OCI-LY1 (cell line): ENCODE results near the gene MBD5.

Experiments used
- H2AFZ ChIP-seq: fragments of 200-600 bp; sonication (generic), shearing (Covaris generic); 2 replicates; pipeline ENCODE4 v1.6.0; 2014; ENCODE audit warnings: antibody characterized with exemption, mild to moderate bottlenecking, low read length
- H3F3A ChIP-seq: fragments of 200-600 bp; sonication (generic), shearing (Covaris generic); 2 replicates; pipeline ENCODE4 v1.6.0; 2014; ENCODE audit warnings: mild to moderate bottlenecking, antibody characterized with exemption, low read length, moderate library complexity; ENCODE audit not compliant: insufficient read depth
- H3K27ac ChIP-seq: fragments of 200-600 bp; sonication (generic); 2 replicates; pipeline ENCODE4 v1.5.1; 2014; ENCODE audit warnings: low read length, mixed run types, mild to moderate bottlenecking, low read depth; ENCODE audit not compliant: poor library complexity, severe bottlenecking
- H3K27me3 ChIP-seq: fragments of 200-600 bp; sonication (generic); 2 replicates; pipeline ENCODE4 v1.6.0; 2014; ENCODE audit warnings: antibody characterized with exemption, mild to moderate bottlenecking, low read length, moderate library complexity; ENCODE audit not compliant: insufficient read depth
- H3K36me3 ChIP-seq: fragments of 200-600 bp; sonication (generic); 2 replicates; pipeline ENCODE4 v1.6.1; 2014; ENCODE audit warnings: mild to moderate bottlenecking, antibody characterized with exemption, low read length, moderate library complexity, mixed read lengths; ENCODE audit not compliant: insufficient read depth
- H3K4me1 ChIP-seq: fragments of 200-600 bp; sonication (generic); 2 replicates; pipeline ENCODE4 v1.5.1; 2014; ENCODE audit warnings: mild to moderate bottlenecking, low read length, moderate library complexity; ENCODE audit not compliant: insufficient read depth, severe bottlenecking
- H3K4me2 ChIP-seq: fragments of 200-600 bp; sonication (generic), shearing (Covaris generic); 2 replicates; pipeline ENCODE4 v1.6.1; 2014; ENCODE audit warnings: low read length
- H3K4me3 ChIP-seq: fragments of 200-600 bp; sonication (generic); 2 replicates; pipeline ENCODE4 v1.5.1; 2014; ENCODE audit warnings: low read length, low read depth, mild to moderate bottlenecking, mixed read lengths; ENCODE audit not compliant: poor library complexity, severe bottlenecking
- H3K79me2 ChIP-seq: fragments of 200-600 bp; shearing (Covaris generic); 2 replicates; pipeline ENCODE4 v1.6.1; 2016; ENCODE audit warnings: mixed run types, low read length, mixed read lengths; ENCODE audit not compliant: insufficient read depth
- H3K9ac ChIP-seq: fragments of 200-600 bp; sonication (generic), shearing (Covaris generic); 2 replicates; pipeline ENCODE4 v1.6.1; 2014; ENCODE audit warnings: mild to moderate bottlenecking, low read length, mixed read lengths
- H3K9me2 ChIP-seq: fragments of 200-600 bp; sonication (generic), shearing (Covaris generic); 2 replicates; pipeline ENCODE4 v1.6.1; 2014; ENCODE audit warnings: low read depth, mild to moderate bottlenecking, low read length, mixed read lengths
- H3K9me3 ChIP-seq: fragments of 200-600 bp; shearing (Covaris generic); 2 replicates; pipeline ENCODE4 v1.6.1; 2014; ENCODE audit warnings: low read length, mixed read lengths
- H4K20me1 ChIP-seq: fragments of 200-600 bp; sonication (generic), shearing (Covaris generic); 2 replicates; pipeline ENCODE4 v1.6.0; 2016; ENCODE audit warnings: mild to moderate bottlenecking, low read length; ENCODE audit not compliant: insufficient read depth
- CTCF ChIP-seq: fragments of 200-600 bp; sonication (generic), shearing (Covaris generic); IDR thresholded peaks from 2 replicates; pipeline ENCODE4 v1.5.1; 2017; ENCODE audit warnings: mild to moderate bottlenecking, antibody characterized with exemption, low read length, moderate library complexity, mixed read lengths
- EZH2 ChIP-seq: fragments of 200-600 bp; sonication (generic), shearing (Covaris generic); IDR thresholded peaks from 2 replicates; pipeline ENCODE4 v1.8.0; 2017; ENCODE audit warnings: borderline replicate concordance, mixed run types, mild to moderate bottlenecking, antibody characterized with exemption, low read length, moderate library complexity, mixed read lengths

MBD5 gene

DNA sequence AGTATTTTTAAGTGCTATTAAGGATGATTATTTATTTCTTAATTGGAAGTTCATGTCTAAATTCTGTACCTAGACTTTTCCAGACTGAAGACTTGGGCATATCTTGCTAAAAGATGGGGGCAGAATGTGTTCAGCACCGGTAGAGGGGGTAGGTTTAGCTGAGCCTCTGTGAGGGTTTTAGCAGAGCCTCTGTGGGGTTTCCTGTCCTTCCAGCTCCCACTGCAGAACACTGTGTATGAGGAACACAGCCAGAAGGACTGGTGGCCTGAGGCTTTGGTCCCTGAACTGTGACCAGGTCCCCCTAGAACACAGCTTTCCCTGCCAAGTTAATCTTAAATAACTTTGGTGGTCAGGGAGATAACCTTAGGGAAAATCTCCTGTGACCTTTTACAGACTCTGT lies 500.3 kb downstream of the MBD5 start:
- no peaks in the 10 kb centered on the region for H3K9me3 ChIP-seq
- no peak overlapping the region for H3K4me3 ChIP-seq
- no peak overlapping the region for H2AFZ ChIP-seq
- no peaks in the 10 kb centered on the region for H3F3A ChIP-seq
- no peaks in the 10 kb centered on the region for H3K9me2 ChIP-seq
- no peak for TF ChIP-seq EZH2
- no peak for TF ChIP-seq CTCF
- no peaks in the 10 kb centered on the region for H3K4me1 ChIP-seq
- H3K4me2 ChIP-seq = no peak overlapping the region
- H3K36me3 ChIP-seq = no peaks in the 10 kb centered on the region
- H4K20me1 ChIP-seq = no peaks in the 10 kb centered on the region
- H3K79me2 ChIP-seq = no peaks in the 10 kb centered on the region
- H3K27me3 ChIP-seq = no peaks in the 10 kb centered on the region
- no peak overlapping the region for H3K9ac ChIP-seq
- H3K27ac ChIP-seq = no peak overlapping the region

DNA sequence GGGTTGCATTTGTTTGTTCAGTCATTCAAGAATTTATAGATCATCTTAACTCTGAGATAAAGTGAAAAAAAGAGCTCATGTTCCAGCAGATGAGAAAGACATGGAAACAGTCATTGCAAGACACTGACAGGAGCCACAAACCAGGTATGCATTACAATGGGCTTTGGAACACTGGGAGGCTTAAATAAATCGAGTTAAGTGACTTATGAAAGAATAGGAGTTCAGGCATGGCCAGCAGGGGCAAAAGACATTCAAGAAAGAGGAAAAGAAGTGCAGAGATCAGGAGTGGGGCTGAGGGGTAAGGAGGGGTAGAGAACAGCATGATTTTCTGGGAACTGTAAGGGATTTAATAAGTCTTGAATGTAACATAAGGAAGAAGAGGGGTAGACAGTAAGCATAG lies 502.4 kb downstream of the MBD5 start:
- Histone ChIP-seq H3K27ac (no peak overlapping the region), H3K9me2 (no peaks in the 10 kb centered on the region), H3K79me2 (no peaks in the 10 kb centered on the region), H3K27me3 (no peaks in the 10 kb centered on the region), H3K4me1 (no peaks in the 10 kb centered on the region), H3K9me3 (no peaks in the 10 kb centered on the region), H3K9ac (no peak overlapping the region), H2AFZ (no peak overlapping the region), H3K4me3 (no peak overlapping the region), H3K36me3 (no peaks in the 10 kb centered on the region), H4K20me1 (no peaks in the 10 kb centered on the region), H3K4me2 (no peak overlapping the region), H3F3A (no peaks in the 10 kb centered on the region)
- TF ChIP-seq CTCF (no peak), EZH2 (no peak)

- TF ChIP-seq EZH2 (no peak), CTCF (no peak)
- Histone ChIP-seq H3F3A (no peaks in the 10 kb centered on the region), H3K4me3 (no peak overlapping the region), H3K27ac (no peak overlapping the region), H3K79me2 (no peaks in the 10 kb centered on the region), H4K20me1 (no peaks in the 10 kb centered on the region), H3K4me2 (no peak overlapping the region), H3K9me3 (no peaks in the 10 kb centered on the region), H3K9ac (no peak overlapping the region), H3K9me2 (no peaks in the 10 kb centered on the region), H2AFZ (no peak overlapping the region), H3K4me1 (no peaks in the 10 kb centered on the region), H3K27me3 (no peaks in the 10 kb centered on the region), H3K36me3 (no peaks in the 10 kb centered on the region)
These were observed 503.6 kb downstream of the MBD5 start for GRCh38 chr2:148524519-148524919.
